ENCODE data around the gene MC3R.

DNA sequence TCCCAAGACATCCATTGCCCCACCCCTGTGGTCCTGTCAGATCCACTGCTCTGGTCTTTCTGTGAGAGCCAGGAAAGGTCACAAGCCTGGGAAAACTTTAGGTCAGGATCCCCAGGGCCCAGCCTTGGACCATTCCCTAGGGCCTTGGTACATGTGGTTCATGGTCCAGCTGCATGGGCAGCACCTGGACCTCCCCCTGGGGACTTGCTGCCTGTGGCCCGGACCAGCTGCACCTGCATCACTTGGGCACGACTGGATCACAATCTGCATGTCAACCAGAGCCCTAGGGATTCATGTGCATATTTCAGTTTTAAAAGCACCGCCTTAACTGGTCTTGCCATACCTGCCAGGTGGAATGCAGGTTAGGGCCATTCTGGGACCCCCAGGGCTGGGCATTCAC lies 44.3 kb upstream of the MC3R start:
- TF ChIP-seq POLR2A (IDR thresholded peaks at IDR 0.05), result no peak
- TF ChIP-seq, protein P1, sequence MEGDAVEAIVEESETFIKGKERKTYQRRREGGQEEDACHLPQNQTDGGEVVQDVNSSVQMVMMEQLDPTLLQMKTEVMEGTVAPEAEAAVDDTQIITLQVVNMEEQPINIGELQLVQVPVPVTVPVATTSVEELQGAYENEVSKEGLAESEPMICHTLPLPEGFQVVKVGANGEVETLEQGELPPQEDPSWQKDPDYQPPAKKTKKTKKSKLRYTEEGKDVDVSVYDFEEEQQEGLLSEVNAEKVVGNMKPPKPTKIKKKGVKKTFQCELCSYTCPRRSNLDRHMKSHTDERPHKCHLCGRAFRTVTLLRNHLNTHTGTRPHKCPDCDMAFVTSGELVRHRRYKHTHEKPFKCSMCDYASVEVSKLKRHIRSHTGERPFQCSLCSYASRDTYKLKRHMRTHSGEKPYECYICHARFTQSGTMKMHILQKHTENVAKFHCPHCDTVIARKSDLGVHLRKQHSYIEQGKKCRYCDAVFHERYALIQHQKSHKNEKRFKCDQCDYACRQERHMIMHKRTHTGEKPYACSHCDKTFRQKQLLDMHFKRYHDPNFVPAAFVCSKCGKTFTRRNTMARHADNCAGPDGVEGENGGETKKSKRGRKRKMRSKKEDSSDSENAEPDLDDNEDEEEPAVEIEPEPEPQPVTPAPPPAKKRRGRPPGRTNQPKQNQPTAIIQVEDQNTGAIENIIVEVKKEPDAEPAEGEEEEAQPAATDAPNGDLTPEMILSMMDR (IDR thresholded peaks at IDR 0.05), result no peak

Data from body of pancreas (tissue), 4 donors.